ENCODE measurements around the gene TEAD1.
A peak's percentile ranks its signal among the peaks of the same experiment; 100 is the strongest.

The TEAD1 gene

DNA sequence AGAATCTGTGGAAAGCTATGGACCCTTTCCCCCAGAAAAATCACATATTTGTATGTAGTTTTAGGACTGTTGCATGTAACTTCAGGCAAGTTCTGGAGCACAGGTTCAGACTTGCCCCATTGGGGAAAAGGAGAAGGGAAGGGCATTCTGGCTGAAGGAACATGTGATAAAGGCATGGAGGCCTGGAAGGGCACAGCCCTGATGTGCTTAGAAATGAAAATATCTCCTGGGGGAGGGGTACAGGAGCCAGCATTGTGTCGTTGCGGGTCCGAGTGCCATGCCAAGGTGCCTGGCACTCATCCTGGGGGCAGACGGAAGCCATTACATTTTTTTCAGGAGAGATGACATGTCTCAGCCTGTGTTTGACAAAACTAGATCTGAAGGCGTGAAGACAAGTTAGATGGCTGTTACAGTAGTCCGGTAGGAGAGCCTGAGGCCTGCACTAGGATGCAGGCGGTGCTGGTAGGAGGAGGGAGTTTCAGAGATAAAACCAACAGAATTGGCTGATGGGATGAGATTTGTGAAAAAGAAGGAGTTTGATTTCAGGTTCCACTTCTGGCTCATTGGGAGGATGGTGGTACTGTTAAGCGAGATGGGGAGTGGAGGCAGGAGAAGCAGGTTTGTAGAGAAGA lies 96.9 kb downstream of the TEAD1 start:
- Histone ChIP-seq H3K4me3 (ENCODE audit: severe bottlenecking) (no peak overlapping the region), H3K9me3 (ENCODE audit: severe bottlenecking) (no peaks in the 10 kb centered on the region), H3K27me3 (ENCODE audit: insufficient read depth, poor library complexity, severe bottlenecking) (no peaks in the 10 kb centered on the region), H3K36me3 (ENCODE audit: low read depth) (peaks cover 6% of the 10 kb centered on the region; the same call in 1 of the 2 replicates), H3K27ac (ENCODE audit: poor library complexity, severe bottlenecking) (peak overlapping the region; percentile 94), H3K4me1 (ENCODE audit: insufficient read depth, poor library complexity, severe bottlenecking) (peaks cover 56% of the 10 kb centered on the region)
- DNase-seq (ENCODE audit: low spot score) (no peak), ATAC-seq (ENCODE audit: low read depth) (peak; percentile 60)
- no peak for TF ChIP-seq CTCF (IDR thresholded peaks at IDR 0.05; ENCODE audit: poor library complexity, severe bottlenecking)

GRCh38 chr11:12771875-12772274 lies 97.7 kb downstream of the TEAD1 start:
- Histone ChIP-seq H3K4me1 (ENCODE audit: insufficient read depth, poor library complexity, severe bottlenecking) (peaks cover 56% of the 10 kb centered on the region), H3K9me3 (ENCODE audit: severe bottlenecking) (no peaks in the 10 kb centered on the region)
- no peak for TF ChIP-seq CTCF (IDR thresholded peaks at IDR 0.05; ENCODE audit: poor library complexity, severe bottlenecking)

GRCh38 chr11:12772324-12772723 lies 98.1 kb downstream of the TEAD1 start:
- ATAC-seq (ENCODE audit: low read depth) (no peak), DNase-seq (ENCODE audit: low spot score) (no peak)
- Histone ChIP-seq H3K36me3 (ENCODE audit: low read depth) (peaks cover 5% of the 10 kb centered on the region; the same call in 1 of the 2 replicates), H3K27me3 (ENCODE audit: insufficient read depth, poor library complexity, severe bottlenecking) (no peaks in the 10 kb centered on the region), H3K4me1 (ENCODE audit: insufficient read depth, poor library complexity, severe bottlenecking) (peaks cover 60% of the 10 kb centered on the region), H3K9me3 (ENCODE audit: severe bottlenecking) (no peaks in the 10 kb centered on the region), H3K4me3 (ENCODE audit: severe bottlenecking) (no peak overlapping the region), H3K27ac (ENCODE audit: poor library complexity, severe bottlenecking) (peak overlapping the region; percentile 94)
- TF ChIP-seq CTCF (IDR thresholded peaks at IDR 0.05; ENCODE audit: poor library complexity, severe bottlenecking) = no peak

More at GRCh38 chr11:12771875-12772274, 97.7 kb downstream of the TEAD1 start:
- no peak for DNase-seq (ENCODE audit: low spot score)
- H3K27ac ChIP-seq (ENCODE audit: poor library complexity, severe bottlenecking) = peak overlapping the region; percentile 94
- no peak for ATAC-seq (ENCODE audit: low read depth)
- H3K36me3 ChIP-seq (ENCODE audit: low read depth) = peaks cover 5% of the 10 kb centered on the region; the same call in 1 of the 2 replicates
- H3K27me3 ChIP-seq (ENCODE audit: insufficient read depth, poor library complexity, severe bottlenecking) = no peaks in the 10 kb centered on the region
- H3K4me3 ChIP-seq (ENCODE audit: severe bottlenecking) = no peak overlapping the region

DNA sequence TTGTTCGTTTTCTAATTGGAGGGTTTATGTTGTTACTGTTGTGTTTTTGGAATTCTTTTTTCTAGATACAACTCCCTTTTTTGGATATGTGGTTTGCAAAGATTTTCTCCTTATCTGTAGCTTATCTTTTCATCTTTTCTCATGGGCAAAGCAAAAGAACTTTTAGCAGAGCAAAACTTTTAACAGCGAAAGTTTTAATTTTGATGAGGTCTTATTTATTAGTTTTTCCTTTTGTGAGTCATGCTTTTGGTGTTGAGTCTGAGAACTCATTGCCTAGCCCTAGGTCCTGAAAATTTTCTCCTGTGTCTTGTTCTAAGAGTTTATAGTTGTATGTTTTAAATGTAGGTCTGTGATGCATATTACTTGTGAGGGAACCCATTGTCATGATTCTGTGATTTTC lies 99.4 kb downstream of the TEAD1 start:
- Histone ChIP-seq H3K9me3 (ENCODE audit: severe bottlenecking) (no peaks in the 10 kb centered on the region), H3K36me3 (ENCODE audit: low read depth) (peaks cover 5% of the 10 kb centered on the region; the same call in 1 of the 2 replicates), H3K4me1 (ENCODE audit: insufficient read depth, poor library complexity, severe bottlenecking) (peaks cover 60% of the 10 kb centered on the region), H3K4me3 (ENCODE audit: severe bottlenecking) (no peak overlapping the region), H3K27me3 (ENCODE audit: insufficient read depth, poor library complexity, severe bottlenecking) (no peaks in the 10 kb centered on the region), H3K27ac (ENCODE audit: poor library complexity, severe bottlenecking) (no peak overlapping the region)
- no peak for ATAC-seq (ENCODE audit: low read depth)
- no peak for TF ChIP-seq CTCF (IDR thresholded peaks at IDR 0.05; ENCODE audit: poor library complexity, severe bottlenecking)
- DNase-seq (ENCODE audit: low spot score) = no peak

DNA sequence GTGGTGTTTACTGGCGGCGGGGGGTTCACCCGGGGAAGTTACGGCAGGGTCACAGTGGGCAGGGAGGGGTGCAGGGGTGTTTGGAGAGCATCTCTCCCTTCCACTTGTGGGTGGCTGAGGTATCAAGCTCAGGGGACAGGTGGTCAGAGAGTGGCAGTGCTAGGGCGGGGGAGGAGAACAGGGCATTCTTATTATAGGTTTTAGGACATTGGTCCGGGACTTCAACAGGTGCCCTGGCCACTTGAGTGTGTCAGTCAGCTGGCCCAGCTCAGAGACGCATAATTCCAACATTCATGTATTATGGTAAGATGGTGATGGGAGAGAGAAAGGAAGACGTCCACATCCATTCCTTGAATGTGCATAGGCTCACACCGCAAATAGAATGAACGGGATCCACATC lies 101.7 kb downstream of the TEAD1 start:
- Histone ChIP-seq H3K27ac (ENCODE audit: poor library complexity, severe bottlenecking) (no peak overlapping the region), H3K36me3 (ENCODE audit: low read depth) (peaks cover 19% of the 10 kb centered on the region), H3K9me3 (ENCODE audit: severe bottlenecking) (no peaks in the 10 kb centered on the region), H3K4me3 (ENCODE audit: severe bottlenecking) (no peak overlapping the region), H3K4me1 (ENCODE audit: insufficient read depth, poor library complexity, severe bottlenecking) (peaks cover 36% of the 10 kb centered on the region), H3K27me3 (ENCODE audit: insufficient read depth, poor library complexity, severe bottlenecking) (no peaks in the 10 kb centered on the region)
- DNase-seq (ENCODE audit: low spot score) (no peak), ATAC-seq (ENCODE audit: low read depth) (no peak)
- no peak for TF ChIP-seq CTCF (IDR thresholded peaks at IDR 0.05; ENCODE audit: poor library complexity, severe bottlenecking)
